Activated CD4-positive, CD25-positive, alpha-beta regulatory T cell treated with anti-CD3 and anti-CD28 coated beads, Interleukin-2, amount 50 U/mL, for 72 hours (primary cell): Measurements from ENCODE around the gene COG1.

Source experiments
- DNase-seq: peaks from one replicate; pipeline ENCODE4 v3.0.0; 2021

The COG1 gene

GRCh38 chr17:73170324-73170723 lies 22.5 kb upstream of the COG1 start:
- no peak for DNase-seq

- no peak for DNase-seq
Observed at GRCh38 chr17:73172252-73172651, 20.6 kb upstream of the COG1 start.

- DNase-seq: no peak
Observed at GRCh38 chr17:73174126-73174525, 18.7 kb upstream of the COG1 start.

- no peak for DNase-seq
Observed at GRCh38 chr17:73175962-73176565, 16.8 kb upstream of the COG1 start.

- no peak for DNase-seq
Observed at GRCh38 chr17:73179387-73179786, 13.5 kb upstream of the COG1 start.

GRCh38 chr17:73179878-73180277 lies 13.0 kb upstream of the COG1 start:
- DNase-seq: no peak

GRCh38 chr17:73182616-73183310 lies 10.1 kb upstream of the COG1 start:
- no peak for DNase-seq

- no peak for DNase-seq
Observed at GRCh38 chr17:73184136-73184993, 8.5 kb upstream of the COG1 start.

GRCh38 chr17:73186283-73187050 lies 6.4 kb upstream of the COG1 start:
- no peak for DNase-seq

GRCh38 chr17:73187203-73187769 lies 5.6 kb upstream of the COG1 start:
- no peak for DNase-seq

GRCh38 chr17:73188011-73188410 lies 4.8 kb upstream of the COG1 start:
- DNase-seq: no peak

- no peak for DNase-seq
Observed at GRCh38 chr17:73189417-73190099, 3.3 kb upstream of the COG1 start.

- DNase-seq: peak; percentile 67
Observed at GRCh38 chr17:73191443-73192205, 1.2 kb upstream of the COG1 start.

- peak; percentile 73 for DNase-seq
Observed at GRCh38 chr17:73192206-73192893, 505 bp upstream of the COG1 start.

- DNase-seq: no peak
Observed at GRCh38 chr17:73194514-73195222, 1.8 kb downstream of the COG1 start.

- DNase-seq: no peak
Observed at GRCh38 chr17:73196500-73196899, 3.6 kb downstream of the COG1 start.

GRCh38 chr17:73197161-73197560 lies 4.3 kb downstream of the COG1 start:
- no peak for DNase-seq

- no peak for DNase-seq
Observed at GRCh38 chr17:73198201-73198929, 5.5 kb downstream of the COG1 start.

- DNase-seq: no peak
Observed at GRCh38 chr17:73198930-73199260, 6.0 kb downstream of the COG1 start.
